AG10803 (cell line): ENCODE results near the gene KCNAB2.

Experiments used
- DNase-seq: peaks from one replicate; pipeline ENCODE4 v3.0.0; 2010; ENCODE audit warnings: low read depth
- H3K4me3 ChIP-seq: 2 replicates; pipeline ENCODE4 v1.5.1; 2011; ENCODE audit warnings: mild to moderate bottlenecking, low read length, control low read depth
- CTCF ChIP-seq: conservative IDR thresholded peaks from 2 replicates; pipeline ENCODE4 v1.5.1; 2011; ENCODE audit warnings: mild to moderate bottlenecking, low read length, control low read depth, inconsistent platforms

Gene KCNAB2

DNA sequence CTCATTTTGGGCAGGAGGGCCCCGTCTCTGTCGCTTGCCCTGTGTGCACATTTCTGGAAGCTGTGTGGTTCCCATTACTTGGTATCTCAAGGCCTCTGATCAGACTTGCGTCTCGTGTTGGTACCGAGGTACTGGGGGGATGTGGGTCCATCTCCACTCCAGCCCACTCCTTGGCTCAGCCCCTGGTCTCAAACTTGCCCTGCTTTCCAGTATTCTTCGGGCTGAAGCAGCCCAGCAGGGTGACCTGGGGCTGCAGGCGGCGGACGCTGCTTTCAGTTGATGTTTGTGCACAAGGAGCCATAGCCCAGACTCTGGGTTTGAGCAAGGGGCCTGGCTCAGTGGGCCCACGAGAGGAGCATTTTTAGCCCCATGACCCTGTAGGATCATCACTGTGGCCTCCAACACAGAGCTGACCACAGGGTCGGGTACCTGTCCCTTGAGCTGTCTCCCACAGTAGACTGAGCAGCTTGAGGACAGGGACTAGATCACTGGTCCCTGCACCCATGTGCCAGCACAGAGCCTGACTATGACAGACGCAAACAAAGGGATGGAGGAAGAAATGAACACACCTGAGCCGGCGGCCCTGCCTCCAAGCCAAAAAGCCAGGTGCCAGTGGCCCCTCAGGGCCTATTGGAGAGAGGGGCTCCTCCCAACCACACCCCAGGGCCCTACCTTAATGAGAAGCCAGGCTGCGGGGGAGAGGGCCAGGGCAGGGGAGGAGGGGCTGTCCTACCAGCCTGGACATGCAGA is 87.6 kb downstream of the KCNAB2 start:
- no peak for TF ChIP-seq CTCF
- no peak for DNase-seq
- no peak overlapping the region for H3K4me3 ChIP-seq

DNA sequence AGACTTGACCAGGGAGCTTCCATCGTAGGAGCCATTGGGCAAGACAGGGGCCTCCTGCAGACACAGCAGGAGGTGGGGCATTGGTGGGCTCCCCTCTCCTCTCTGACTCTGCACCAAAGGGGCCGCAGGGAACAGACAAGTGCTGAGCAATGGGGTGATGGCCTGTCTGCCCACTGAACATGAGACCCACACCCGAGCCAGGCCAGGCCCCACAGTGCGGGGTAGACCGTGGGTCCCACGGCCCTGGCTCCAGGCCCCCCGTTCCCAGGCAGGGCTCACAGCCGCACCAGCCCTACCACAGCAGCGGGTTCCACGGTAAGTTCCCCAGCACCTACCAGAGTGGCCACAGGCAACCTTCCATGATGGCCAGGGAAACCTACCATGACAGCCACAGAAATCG is 88.5 kb downstream of the KCNAB2 start:
- TF ChIP-seq CTCF: no peak
- no peak for DNase-seq
- no peak overlapping the region for H3K4me3 ChIP-seq

GRCh38 chr1:6134741-6135510 is 89.2 kb downstream of the KCNAB2 start:
- DNase-seq: no peak
- no peak overlapping the region for H3K4me3 ChIP-seq
- TF ChIP-seq CTCF: no peak

DNA sequence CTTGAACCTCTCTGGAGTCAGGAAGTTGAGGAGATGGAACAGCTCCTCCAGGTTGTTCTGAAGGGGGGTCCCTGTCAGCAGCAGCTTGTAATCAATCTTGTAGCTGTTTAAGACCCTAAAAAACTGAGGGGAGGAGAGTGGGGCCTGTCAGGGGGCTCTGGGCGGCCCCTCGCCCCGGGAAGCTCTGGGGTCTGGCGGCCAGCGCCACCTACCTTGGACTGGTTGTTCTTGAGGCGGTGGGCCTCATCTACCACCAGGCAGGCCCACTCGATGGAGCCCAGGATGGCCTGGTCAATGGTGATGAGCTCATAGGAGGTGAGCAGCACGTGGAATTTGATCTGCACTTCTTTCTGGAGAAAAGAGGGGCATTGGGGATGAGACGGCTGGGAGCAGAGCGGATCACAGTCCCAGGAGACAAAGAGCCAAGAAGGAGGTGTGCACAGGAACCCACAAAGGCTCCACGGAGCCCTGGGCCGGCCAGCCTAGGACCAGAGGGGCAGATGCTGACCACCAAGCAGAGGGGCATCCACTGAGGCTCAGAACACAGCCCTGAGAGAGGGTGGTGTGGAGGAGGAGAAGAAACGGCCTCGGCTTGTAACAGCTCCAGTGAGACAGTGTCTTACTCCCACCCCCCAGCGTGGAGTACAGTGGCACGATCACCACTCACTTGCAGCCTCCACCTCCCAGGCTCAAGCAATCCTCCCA is 91.0 kb downstream of the KCNAB2 start:
- H3K4me3 ChIP-seq: no peak overlapping the region
- TF ChIP-seq CTCF: no peak
- no peak for DNase-seq

DNA sequence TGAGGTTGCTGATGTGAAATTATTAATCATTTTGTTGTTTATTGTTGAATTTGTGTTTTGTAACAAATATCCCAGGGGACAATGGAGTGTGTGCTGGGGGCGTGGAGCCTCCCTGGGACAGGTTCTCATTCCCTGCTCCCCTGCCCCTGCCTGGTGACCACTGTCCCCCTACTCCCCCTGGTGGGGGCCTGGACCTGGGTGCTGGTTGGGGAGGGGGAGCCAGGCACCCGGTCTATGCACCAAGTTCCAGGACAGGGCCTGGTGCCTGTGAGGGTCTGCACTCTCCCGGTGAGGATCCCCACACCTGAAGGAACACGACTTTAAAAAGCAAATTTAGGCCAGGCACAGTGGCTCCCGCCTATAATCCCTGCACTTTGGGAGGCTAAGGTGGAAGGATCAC is 92.1 kb downstream of the KCNAB2 start:
- no peak for TF ChIP-seq CTCF
- DNase-seq: no peak
- H3K4me3 ChIP-seq: no peak overlapping the region

DNA sequence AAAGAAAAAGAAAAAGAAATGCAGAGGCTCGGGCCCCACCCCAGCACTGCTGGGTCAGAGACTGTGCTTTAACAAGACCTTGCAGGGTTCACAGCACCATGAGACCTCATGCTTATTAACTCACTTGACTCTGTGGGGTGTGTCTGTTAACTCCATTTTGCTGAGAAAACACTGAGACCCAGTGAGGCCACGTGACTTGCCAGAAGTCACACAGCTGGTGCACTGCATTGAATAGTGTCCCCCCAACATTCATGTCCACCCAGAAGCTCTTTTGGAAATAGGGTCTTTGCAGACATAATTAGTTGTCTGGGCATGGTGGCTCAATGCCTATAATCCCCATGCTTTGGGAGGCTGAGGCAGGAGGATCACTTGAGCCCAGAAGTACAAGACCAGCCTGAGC is 94.7 kb downstream of the KCNAB2 start:
- DNase-seq: no peak
- H3K4me3 ChIP-seq: no peak overlapping the region
- TF ChIP-seq CTCF: no peak

DNA sequence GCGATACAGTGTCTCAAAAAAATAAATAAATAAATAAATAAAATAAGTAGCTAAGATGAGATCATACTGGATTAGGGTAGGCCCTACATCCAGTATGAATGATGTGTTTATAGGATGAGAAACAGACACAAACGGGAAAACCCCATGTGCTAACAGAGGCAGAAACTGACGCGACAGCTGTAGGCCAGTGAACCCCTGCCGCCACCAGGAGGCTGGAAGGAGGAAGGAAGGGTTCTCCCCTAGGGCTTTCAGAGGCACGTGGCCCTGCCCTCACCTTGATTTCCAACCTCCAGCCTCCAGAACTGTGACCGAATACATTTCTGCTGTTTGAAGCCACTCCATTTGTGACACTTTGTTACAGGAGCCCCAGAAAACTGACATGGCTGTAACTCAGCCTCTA is 95.9 kb downstream of the KCNAB2 start:
- no peak for TF ChIP-seq CTCF
- no peak overlapping the region for H3K4me3 ChIP-seq
- DNase-seq: no peak
